Measurements from ENCODE around the gene IQSEC1. TPM values are rescaled to one million over a fixed set of nuclear protein-coding genes. Genes with fewer than 3 reads are reported as not detected.

Gene IQSEC1
- total and polyA plus RNA-seq, 2 donors (not counting 1 experiment from before 2014, with no cell fraction given): 96.7 to 222 TPM

GRCh38 chr3:12954891-12955650 is 118.2 kb downstream of the IQSEC1 start:
- WGBS (ENCODE audit: insufficient coverage): 5% methylated on average over 12 of the region's 14 CpGs
- peak; percentile 96 for ATAC-seq (ENCODE audit: low read depth)
- peak; percentile 87 for DNase-seq
- intact Hi-C loops (cut with micrococcal nuclease): loop anchor here (1.0 to 2.0 kb wide), 3 partner anchors 12 to 118 kb away; partner anchors contain the start of gene IQSEC1
- H3K9me3 Mint-ChIP-seq (ENCODE audit: insufficient read depth): no peaks in the 10 kb centered on the region
- peaks cover 0 to 75% of the 10 kb centered on the region in 2 experiments for H3K36me3 ChIP-seq (replicated peaks in 1 of 2; ENCODE audit: control extremely low read depth in 1 of 2, control insufficient read depth in 1 of 2, extremely low read depth in 1 of 2, insufficient read depth in 2 of 2, low read length in 1 of 2)
- H2AFZ ChIP-seq (ENCODE audit: insufficient read depth, low read depth, low read length, poor library complexity, severe bottlenecking): no peak overlapping the region
- peaks cover 100% of the 10 kb centered on the region for H4K20me1 ChIP-seq (ENCODE audit: control insufficient read depth, insufficient read depth, low read length, poor library complexity, severe bottlenecking)
- H3K4me1 ChIP-seq (ENCODE audit: control insufficient read depth in 2 of 2, insufficient read depth in 2 of 2, low read length in 2 of 2): peaks cover 60 to 90% of the 10 kb centered on the region in 2 donors
- no peaks in the 10 kb centered on the region for H3K27me3 Mint-ChIP-seq
- no peaks in the 10 kb centered on the region for H3K9me3 ChIP-seq (ENCODE audit: control extremely low read depth in 1 of 3, control insufficient read depth in 2 of 3, insufficient read depth in 1 of 3, low read length in 2 of 3)
- H3K4me2 ChIP-seq (replicated peaks; ENCODE audit: low read depth, low read length, poor library complexity, severe bottlenecking): peak overlapping the region; percentile 78
- H3K4me3 ChIP-seq (ENCODE audit: control extremely low read depth in 1 of 5, extremely low read depth in 1 of 5, insufficient read depth in 1 of 5, low read depth in 2 of 5, low read length in 4 of 5): peak overlapping the region in 3 of 5 experiments; percentile 20 to 40 (median 32)
- H3K4me1 Mint-ChIP-seq: peaks cover 80% of the 10 kb centered on the region
- peak overlapping the region; percentile 74 for H3K4me3 Mint-ChIP-seq
- peak overlapping the region; percentile 70 to 81 for H3K27ac ChIP-seq (ENCODE audit: low read length in 2 of 2)
- H3K27ac Mint-ChIP-seq: peak overlapping the region; percentile 94
- H3K9ac ChIP-seq (ENCODE audit: low read length): peak overlapping the region; percentile 54
- POLR2A ChIA-PET: interaction anchor here (0.6 to 1.0 kb wide), 6 partner anchors 8 to 142 kb away, joined by 3 to 5 read pairs (median 3); no protein-coding TSS in a partner anchor
- peaks cover 100% of the 10 kb centered on the region for H3K79me2 ChIP-seq (ENCODE audit: control insufficient read depth, insufficient read depth, low read length)
- CTCF ChIA-PET: interaction anchor here (0.8 to 1.9 kb wide), 16 partner anchors 10 to 377 kb away, joined by 3 to 31 read pairs (median 3); no protein-coding TSS in a partner anchor
- peak; percentile 35 for TF ChIP-seq CTCF (IDR thresholded peaks at IDR 0.05)
- TF ChIP-seq EZH2 (IDR thresholded peaks at IDR 0.05; ENCODE audit: borderline replicate concordance, insufficient read depth, low read depth, low read length, poor library complexity, severe bottlenecking): no peak
- H3K27me3 ChIP-seq (replicated peaks in 1 of 4; ENCODE audit: control extremely low read depth in 1 of 4, control insufficient read depth in 3 of 4, insufficient read depth in 4 of 4, low read length in 3 of 4): no peaks in the 10 kb centered on the region

GRCh38 chr3:12954180-12954579 is 119.0 kb downstream of the IQSEC1 start:
- H3K4me2 ChIP-seq (replicated peaks; ENCODE audit: low read depth, low read length, poor library complexity, severe bottlenecking): peak overlapping the region; percentile 78
- H4K20me1 ChIP-seq (ENCODE audit: control insufficient read depth, insufficient read depth, low read length, poor library complexity, severe bottlenecking): peaks cover 100% of the 10 kb centered on the region
- H3K9ac ChIP-seq (ENCODE audit: low read length): peak overlapping the region; percentile 54
- peaks cover 0 to 78% of the 10 kb centered on the region in 2 experiments for H3K36me3 ChIP-seq (replicated peaks in 1 of 2; ENCODE audit: control extremely low read depth in 1 of 2, control insufficient read depth in 1 of 2, extremely low read depth in 1 of 2, insufficient read depth in 2 of 2, low read length in 1 of 2)
- peaks cover 60 to 90% of the 10 kb centered on the region in 2 donors for H3K4me1 ChIP-seq (ENCODE audit: control insufficient read depth in 2 of 2, insufficient read depth in 2 of 2, low read length in 2 of 2)
- Mint-ChIP-seq H3K27ac (peak overlapping the region; percentile 94), H3K4me1 (peaks cover 80% of the 10 kb centered on the region), H3K27me3 (no peaks in the 10 kb centered on the region), H3K4me3 (peak overlapping the region; percentile 74), H3K9me3 (ENCODE audit: insufficient read depth) (no peaks in the 10 kb centered on the region)
- WGBS (ENCODE audit: insufficient coverage): 97% methylated on average over 5 of the region's 6 CpGs
- ChIA-PET CTCF (interaction anchor here (1.4 to 1.9 kb wide), 4 partner anchors 29 to 137 kb away, joined by 3 to 31 read pairs (median 9); no protein-coding TSS in a partner anchor), POLR2A (no interaction called here)
- TF ChIP-seq EZH2 (IDR thresholded peaks at IDR 0.05; ENCODE audit: borderline replicate concordance, insufficient read depth, low read depth, low read length, poor library complexity, severe bottlenecking): no peak
- no peak for TF ChIP-seq CTCF (IDR thresholded peaks at IDR 0.05)
- no peak overlapping the region for H3K4me3 ChIP-seq (ENCODE audit: control extremely low read depth in 1 of 5, extremely low read depth in 1 of 5, insufficient read depth in 1 of 5, low read depth in 2 of 5, low read length in 4 of 5)
- no peaks in the 10 kb centered on the region for H3K9me3 ChIP-seq (ENCODE audit: control extremely low read depth in 1 of 3, control insufficient read depth in 2 of 3, insufficient read depth in 1 of 3, low read length in 2 of 3)
- H3K27me3 ChIP-seq (replicated peaks in 1 of 4; ENCODE audit: control extremely low read depth in 1 of 4, control insufficient read depth in 3 of 4, insufficient read depth in 4 of 4, low read length in 3 of 4): no peaks in the 10 kb centered on the region
- ATAC-seq (ENCODE audit: low read depth) (no peak), DNase-seq (no peak)
- H3K79me2 ChIP-seq (ENCODE audit: control insufficient read depth, insufficient read depth, low read length): peaks cover 100% of the 10 kb centered on the region
- peak overlapping the region; percentile 70 to 81 for H3K27ac ChIP-seq (ENCODE audit: low read length in 2 of 2)
- no peak overlapping the region for H2AFZ ChIP-seq (ENCODE audit: insufficient read depth, low read depth, low read length, poor library complexity, severe bottlenecking)
- intact Hi-C loops (cut with micrococcal nuclease): loop anchor here (2.0 kb wide), 1 partner anchor 41 kb away; no protein-coding TSS in a partner anchor
